Kidney (tissue), 14 donors: ENCODE results near the gene ERICH3. TPM values are rescaled to one million over a fixed set of nuclear protein-coding genes. Genes with fewer than 3 reads are reported as not detected.

Experiments
- DNase-seq, 5 donors: peaks; one replicate each; pipeline ENCODE4 v3.0.0-alpha.2; 2013 to 2020
- FAIRE-seq: peaks from 2 replicates; lab custom pipeline; 2012; peaks lifted over from hg19 to GRCh38; lab: Jason Lieb, UNC
- H3K27ac ChIP-seq, 2 donors: one replicate each; pipeline ENCODE4 v1.7.0; 2013; ENCODE audit warnings: low read depth in 2 of 2, low read length in 2 of 2, inconsistent platforms in 1 of 2
- H3K27me3 ChIP-seq: one replicate; pipeline ENCODE4 v1.7.1; 2013; ENCODE audit warnings: low read length, inconsistent platforms; ENCODE audit not compliant: control insufficient read depth, insufficient read depth
- H3K36me3 ChIP-seq, 3 donors: one replicate each; pipeline versions ENCODE4 v1.7.0 to v1.7.1; 2013; ENCODE audit warnings: low read length in 3 of 3, control low read depth in 1 of 3, inconsistent platforms in 1 of 3; ENCODE audit not compliant: insufficient read depth in 3 of 3, control insufficient read depth in 2 of 3
- H3K4me1 ChIP-seq, 3 donors: one replicate each; pipeline versions ENCODE4 v1.7.0 to v1.7.1; 2013; ENCODE audit warnings: low read length in 3 of 3, inconsistent platforms in 1 of 3, low read depth in 1 of 3; ENCODE audit not compliant: control insufficient read depth in 2 of 3, insufficient read depth in 2 of 3
- H3K4me3 ChIP-seq, 3 donors: one replicate each; pipeline versions ENCODE4 v1.7.0 to v1.8.1; 2013; ENCODE audit warnings: low read length in 3 of 3, control low read depth in 1 of 3, inconsistent platforms in 1 of 3
- H3K9ac ChIP-seq, 3 donors: one replicate each; pipeline versions ENCODE4 v1.7.0 to v1.7.1; 2013; ENCODE audit warnings: low read length in 3 of 3, control low read depth in 1 of 3, inconsistent platforms in 1 of 3
- H3K9me3 ChIP-seq, 3 donors: one replicate each; pipeline versions ENCODE4 v1.7.0 to v1.7.1; 2013; ENCODE audit warnings: low read length in 3 of 3, control low read depth in 1 of 3, inconsistent platforms in 1 of 3; ENCODE audit not compliant: control insufficient read depth in 2 of 3, insufficient read depth in 1 of 3
- intact Hi-C: fragments of 100-400 bp; cut with DNase I; formaldehyde crosslinking; loops from one replicate; pipeline ENCODE4 v1.11.1; 2022
- polyA plus RNA-seq: library from polyadenylated mRNA; stranded (reverse); fragments of 350-450 nt; fragmentation: Illumina TruSeq; extraction: RNeasy Lipid Tissue Mini Kit (QIAGEN cat#74804); gene quantifications from one replicate; pipeline ENCODE4 v1.2.3, GENCODE V29; 2014; ENCODE audit warnings: low read depth, low replicate concordance; ENCODE audit not compliant: insufficient read depth
- total RNA-seq: library from RNA; stranded (reverse); fragmentation: NEBNext Ultra II Directional; extraction: Animal tissue kit (Norgen Biotek cat#: 25700); gene quantifications from one replicate; pipeline ENCODE4 v1.2.1, GENCODE V29; 2021
- TF ChIP-seq, protein P1 (sequence below): IDR thresholded peaks from 3 replicates; pipeline ENCODE4 v1.5.1; 2012; ENCODE audit warnings: mild to moderate bottlenecking, moderate library complexity, borderline replicate concordance; ENCODE audit not compliant: insufficient read depth; ENCODE audit errors: extremely low read depth
- donor health status: control.
- donor health status: control.
- donor health status: control.
- donor health status: control.
- donor health status: control.
- donor health status: DM: yes; HTN: yes; CAD: no.
- donor health status: Normal renal cell carcinoma (clear cell type).

ERICH3 gene
- total and polyA plus RNA-seq, 2 donors from 2014 or later, result 0.50 TPM; not detected in 1

DNA sequence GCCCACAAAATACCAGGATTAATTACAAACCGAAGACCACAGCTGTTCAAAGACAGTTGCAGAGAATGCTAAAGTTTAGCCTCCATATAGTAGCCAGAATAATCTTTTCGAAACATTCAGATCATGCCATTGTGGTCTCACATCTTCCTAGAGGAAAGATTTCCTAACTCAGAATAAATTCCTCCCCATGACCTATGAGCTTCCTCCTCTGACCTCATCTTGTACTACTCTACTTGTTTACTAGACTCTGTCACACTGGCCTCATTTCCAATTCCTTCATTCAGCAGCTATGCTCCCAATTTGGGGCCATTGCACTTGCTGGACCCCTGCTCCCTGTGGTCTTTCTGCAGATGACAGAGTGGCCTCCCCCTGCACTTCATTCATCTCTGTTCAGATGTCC, 89.4 kb downstream of the ERICH3 start:
- no peak for FAIRE-seq

DNA sequence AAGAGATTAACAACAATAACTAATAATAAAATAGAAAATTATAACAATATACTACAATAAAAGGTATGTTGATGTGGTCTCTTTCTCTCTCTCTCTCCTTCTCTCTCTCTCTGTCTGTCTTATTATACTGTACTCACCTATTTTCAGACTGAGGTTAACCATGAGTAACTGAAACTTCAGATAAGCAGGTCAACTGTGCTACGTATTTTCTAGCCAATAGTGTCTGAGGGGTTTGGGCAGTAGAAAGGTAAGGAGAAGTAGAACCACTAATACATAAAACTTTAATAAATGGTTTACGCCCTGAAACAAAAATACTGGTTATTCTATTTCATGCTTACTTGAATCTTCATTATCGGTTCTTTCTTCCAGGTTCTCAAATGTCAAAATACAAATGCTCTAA, 90.2 kb downstream of the ERICH3 start:
- H3K27me3 ChIP-seq, result no peaks in the 10 kb centered on the region
- TF ChIP-seq, protein P1, sequence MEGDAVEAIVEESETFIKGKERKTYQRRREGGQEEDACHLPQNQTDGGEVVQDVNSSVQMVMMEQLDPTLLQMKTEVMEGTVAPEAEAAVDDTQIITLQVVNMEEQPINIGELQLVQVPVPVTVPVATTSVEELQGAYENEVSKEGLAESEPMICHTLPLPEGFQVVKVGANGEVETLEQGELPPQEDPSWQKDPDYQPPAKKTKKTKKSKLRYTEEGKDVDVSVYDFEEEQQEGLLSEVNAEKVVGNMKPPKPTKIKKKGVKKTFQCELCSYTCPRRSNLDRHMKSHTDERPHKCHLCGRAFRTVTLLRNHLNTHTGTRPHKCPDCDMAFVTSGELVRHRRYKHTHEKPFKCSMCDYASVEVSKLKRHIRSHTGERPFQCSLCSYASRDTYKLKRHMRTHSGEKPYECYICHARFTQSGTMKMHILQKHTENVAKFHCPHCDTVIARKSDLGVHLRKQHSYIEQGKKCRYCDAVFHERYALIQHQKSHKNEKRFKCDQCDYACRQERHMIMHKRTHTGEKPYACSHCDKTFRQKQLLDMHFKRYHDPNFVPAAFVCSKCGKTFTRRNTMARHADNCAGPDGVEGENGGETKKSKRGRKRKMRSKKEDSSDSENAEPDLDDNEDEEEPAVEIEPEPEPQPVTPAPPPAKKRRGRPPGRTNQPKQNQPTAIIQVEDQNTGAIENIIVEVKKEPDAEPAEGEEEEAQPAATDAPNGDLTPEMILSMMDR, result no peak
- no peaks in the 10 kb centered on the region for H3K4me1 ChIP-seq
- H3K27ac ChIP-seq, result no peak overlapping the region
- no peak overlapping the region for H3K4me3 ChIP-seq
- FAIRE-seq (no peak), DNase-seq (no peak)
- no peak overlapping the region for H3K9ac ChIP-seq
- H3K9me3 ChIP-seq, result no peaks in the 10 kb centered on the region
- intact Hi-C loops, result no loop called here
- no peaks in the 10 kb centered on the region for H3K36me3 ChIP-seq

More for the DNA sequence above, 89.4 kb downstream of the ERICH3 start:
- no peaks in the 10 kb centered on the region for H3K9me3 ChIP-seq
- H3K36me3 ChIP-seq, result no peaks in the 10 kb centered on the region
- intact Hi-C loops, result no loop called here
- no peak overlapping the region for H3K4me3 ChIP-seq
- no peak for DNase-seq
- no peak overlapping the region for H3K9ac ChIP-seq
- TF ChIP-seq, protein P1, result no peak
- no peaks in the 10 kb centered on the region for H3K4me1 ChIP-seq
- no peaks in the 10 kb centered on the region for H3K27me3 ChIP-seq
- no peak overlapping the region for H3K27ac ChIP-seq

DNA sequence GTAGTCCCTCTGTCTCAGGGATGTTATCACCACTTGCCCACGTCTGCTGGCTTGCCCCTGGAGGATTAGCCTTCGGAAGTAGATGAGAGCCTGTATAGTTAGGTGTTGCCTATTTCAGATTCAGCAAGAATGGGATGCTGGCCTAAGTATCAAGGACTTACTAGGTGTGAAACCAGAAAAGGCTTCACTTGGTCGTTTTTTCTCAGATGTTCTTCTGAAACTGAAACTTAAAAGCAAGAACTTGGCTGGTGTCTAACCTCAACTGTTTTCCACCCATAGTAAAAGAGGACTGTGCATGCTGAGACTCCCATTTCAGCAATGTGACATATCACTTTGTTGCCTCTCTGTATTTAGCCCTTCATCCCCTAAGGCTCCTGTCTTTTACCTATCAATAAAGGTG, 94.2 kb downstream of the ERICH3 start:
- FAIRE-seq (no peak), DNase-seq (no peak)
- Histone ChIP-seq H3K27me3 (no peaks in the 10 kb centered on the region), H3K9me3 (no peaks in the 10 kb centered on the region), H3K27ac (no peak overlapping the region), H3K4me1 (no peaks in the 10 kb centered on the region), H3K9ac (no peak overlapping the region), H3K36me3 (no peaks in the 10 kb centered on the region), H3K4me3 (no peak overlapping the region)
- intact Hi-C loops, result no loop called here
- TF ChIP-seq, protein P1, result no peak

DNA sequence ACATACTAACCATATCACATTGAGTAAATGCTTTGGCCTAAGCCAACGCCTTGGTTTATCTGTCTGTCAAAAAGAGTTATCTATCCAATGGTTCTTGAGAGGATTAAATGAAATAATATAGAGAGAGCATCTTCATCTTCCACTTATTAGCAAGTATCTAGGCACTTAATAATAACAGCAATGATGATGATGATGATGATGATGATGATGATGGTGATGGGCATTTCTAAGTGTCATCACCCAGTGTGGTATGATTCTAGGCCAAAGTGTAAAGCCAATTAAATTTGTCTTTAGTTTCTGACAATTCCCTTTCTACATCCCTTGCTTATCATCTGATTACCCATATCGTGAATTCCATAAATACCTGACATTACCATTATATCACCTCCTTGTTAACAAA, 95.5 kb downstream of the ERICH3 start:
- intact Hi-C loops, result no loop called here
- no peak for FAIRE-seq
- Histone ChIP-seq H3K27ac (no peak overlapping the region), H3K4me1 (no peaks in the 10 kb centered on the region), H3K9me3 (no peaks in the 10 kb centered on the region), H3K27me3 (no peaks in the 10 kb centered on the region), H3K9ac (no peak overlapping the region), H3K4me3 (no peak overlapping the region), H3K36me3 (no peaks in the 10 kb centered on the region)
- TF ChIP-seq, protein P1, result no peak
- no peak for DNase-seq
